ENCODE measurements around the gene DLGAP1. TPM values are rescaled to one million over a fixed set of nuclear protein-coding genes. Genes with fewer than 3 reads are reported as not detected.

The DLGAP1 gene
- total RNA-seq, 4 donors from 2014 or later: 2.0 to 4.7 (median 2.1) TPM; not detected in 1

DNA sequence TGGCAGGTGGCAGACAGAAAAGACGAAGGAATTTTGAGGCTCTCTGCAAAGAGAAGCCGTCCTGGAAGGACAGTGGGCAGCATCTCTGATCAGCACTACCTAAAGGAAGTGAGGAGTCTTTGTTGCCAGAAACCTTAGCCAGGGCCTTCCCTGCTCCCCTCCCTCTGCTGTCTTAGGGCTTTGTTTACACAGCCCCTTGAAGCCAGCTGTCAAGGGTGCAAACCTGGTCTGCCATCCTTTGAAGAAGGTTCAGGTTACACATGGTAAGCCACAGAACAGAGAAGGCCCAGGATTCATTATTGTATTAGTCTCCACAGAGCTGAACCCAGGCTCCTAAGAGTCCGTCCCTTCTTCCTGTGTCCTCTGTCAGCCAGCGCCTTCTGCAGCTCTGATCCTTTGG, 648.5 kb downstream of the DLGAP1 start:
- Histone ChIP-seq H3K27ac (no peak overlapping the region), H3K36me3 (no peaks in the 10 kb centered on the region), H3K4me1 (no peaks in the 10 kb centered on the region), H3K27me3 (no peaks in the 10 kb centered on the region), H3K9me3 (no peaks in the 10 kb centered on the region), H3K4me3 (no peak overlapping the region)
- TF ChIP-seq EP300 (IDR thresholded peaks at IDR 0.05) (no peak), POLR2A (IDR thresholded peaks at IDR 0.05) (no peak), POLR2AphosphoS5 (IDR thresholded peaks at IDR 0.05) (no peak)
- TF ChIP-seq, protein P1, sequence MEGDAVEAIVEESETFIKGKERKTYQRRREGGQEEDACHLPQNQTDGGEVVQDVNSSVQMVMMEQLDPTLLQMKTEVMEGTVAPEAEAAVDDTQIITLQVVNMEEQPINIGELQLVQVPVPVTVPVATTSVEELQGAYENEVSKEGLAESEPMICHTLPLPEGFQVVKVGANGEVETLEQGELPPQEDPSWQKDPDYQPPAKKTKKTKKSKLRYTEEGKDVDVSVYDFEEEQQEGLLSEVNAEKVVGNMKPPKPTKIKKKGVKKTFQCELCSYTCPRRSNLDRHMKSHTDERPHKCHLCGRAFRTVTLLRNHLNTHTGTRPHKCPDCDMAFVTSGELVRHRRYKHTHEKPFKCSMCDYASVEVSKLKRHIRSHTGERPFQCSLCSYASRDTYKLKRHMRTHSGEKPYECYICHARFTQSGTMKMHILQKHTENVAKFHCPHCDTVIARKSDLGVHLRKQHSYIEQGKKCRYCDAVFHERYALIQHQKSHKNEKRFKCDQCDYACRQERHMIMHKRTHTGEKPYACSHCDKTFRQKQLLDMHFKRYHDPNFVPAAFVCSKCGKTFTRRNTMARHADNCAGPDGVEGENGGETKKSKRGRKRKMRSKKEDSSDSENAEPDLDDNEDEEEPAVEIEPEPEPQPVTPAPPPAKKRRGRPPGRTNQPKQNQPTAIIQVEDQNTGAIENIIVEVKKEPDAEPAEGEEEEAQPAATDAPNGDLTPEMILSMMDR (IDR thresholded peaks at IDR 0.05): no peak
- WGBS: 82% methylated on average over 4 of the region's 4 CpGs
- no peak for DNase-seq (ENCODE audit: low spot score in 2 of 2)

- WGBS: 67% methylated on average over 4 of the region's 4 CpGs
- Histone ChIP-seq H3K4me1 (no peaks in the 10 kb centered on the region), H3K36me3 (no peaks in the 10 kb centered on the region), H3K27me3 (no peaks in the 10 kb centered on the region), H3K9me3 (no peaks in the 10 kb centered on the region), H3K27ac (no peak overlapping the region), H3K4me3 (no peak overlapping the region)
- no peak for DNase-seq (ENCODE audit: low spot score in 2 of 2)
- TF ChIP-seq EP300 (IDR thresholded peaks at IDR 0.05): no peak
- TF ChIP-seq POLR2A (IDR thresholded peaks at IDR 0.05): no peak
- no peak for TF ChIP-seq POLR2AphosphoS5 (IDR thresholded peaks at IDR 0.05)
- TF ChIP-seq, protein P1 (IDR thresholded peaks at IDR 0.05): no peak
Observed at GRCh38 chr18:3804336-3804735, 650.8 kb downstream of the DLGAP1 start.

DNA sequence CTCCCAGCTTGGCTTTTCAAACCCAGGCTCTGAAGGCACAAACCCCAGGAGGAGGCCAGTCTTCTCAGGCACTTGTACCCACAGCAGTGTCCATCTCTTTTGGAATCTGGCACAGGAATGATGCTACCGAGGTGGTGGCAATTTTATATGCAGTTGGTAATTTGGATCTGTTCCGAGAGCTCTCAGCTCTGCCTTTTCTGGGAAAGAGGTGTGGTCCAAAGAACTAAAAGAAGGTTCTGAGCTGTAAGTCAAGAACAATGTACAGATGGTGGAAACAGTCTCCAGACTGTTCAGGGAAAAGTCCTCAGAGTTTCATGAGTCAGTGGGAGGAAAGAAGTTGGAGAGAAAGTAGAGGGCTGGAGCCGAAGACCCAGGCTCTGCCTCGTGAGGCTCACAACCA, 651.8 kb downstream of the DLGAP1 start:
- Histone ChIP-seq H3K27me3 (no peaks in the 10 kb centered on the region), H3K9me3 (no peaks in the 10 kb centered on the region), H3K36me3 (no peaks in the 10 kb centered on the region), H3K4me3 (no peak overlapping the region), H3K4me1 (no peaks in the 10 kb centered on the region), H3K27ac (no peak overlapping the region)
- WGBS: 65% methylated on average over 4 of the region's 4 CpGs
- TF ChIP-seq POLR2AphosphoS5 (IDR thresholded peaks at IDR 0.05) (no peak), POLR2A (IDR thresholded peaks at IDR 0.05) (no peak)
- TF ChIP-seq, protein P1 (IDR thresholded peaks at IDR 0.05): no peak
- no peak for DNase-seq (ENCODE audit: low spot score in 2 of 2)

DNA sequence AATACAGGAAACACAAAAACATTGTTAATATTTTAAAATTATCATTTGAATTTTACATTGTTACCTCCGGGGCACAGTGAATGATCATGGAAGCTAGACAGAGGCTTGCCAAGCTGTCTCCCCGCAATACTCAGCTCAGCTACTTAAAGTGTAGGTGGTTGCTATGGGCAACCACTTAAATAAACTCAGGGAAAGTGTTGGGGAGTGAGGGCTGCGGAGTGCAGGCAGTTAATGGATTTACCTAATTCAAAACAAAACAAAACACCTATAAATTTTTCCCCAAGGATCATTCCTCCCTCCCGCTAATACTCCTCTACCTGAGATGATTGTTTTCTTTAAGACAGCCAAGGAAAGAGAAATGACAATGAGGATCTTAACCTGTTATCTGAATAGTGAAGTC, 655.6 kb downstream of the DLGAP1 start:
- Histone ChIP-seq H3K36me3 (no peaks in the 10 kb centered on the region), H3K27me3 (no peaks in the 10 kb centered on the region), H3K27ac (no peak overlapping the region), H3K4me3 (no peak overlapping the region), H3K9me3 (no peaks in the 10 kb centered on the region), H3K4me1 (no peaks in the 10 kb centered on the region)
- no peak for TF ChIP-seq POLR2AphosphoS5 (IDR thresholded peaks at IDR 0.05)
- TF ChIP-seq POLR2A (IDR thresholded peaks at IDR 0.05): no peak
- TF ChIP-seq, protein P1 (IDR thresholded peaks at IDR 0.05): no peak
- no peak for TF ChIP-seq EP300 (IDR thresholded peaks at IDR 0.05)
- no peak for DNase-seq (ENCODE audit: low spot score in 2 of 2)
- WGBS: 61% methylated on average over 4 of the region's 4 CpGs

- no peak overlapping the region for H3K27ac ChIP-seq
- no peaks in the 10 kb centered on the region for H3K4me1 ChIP-seq
- H3K27me3 ChIP-seq: no peaks in the 10 kb centered on the region
- DNase-seq (ENCODE audit: low spot score in 2 of 2): no peak
- TF ChIP-seq, protein P1 (IDR thresholded peaks at IDR 0.05): no peak
- TF ChIP-seq EP300 (IDR thresholded peaks at IDR 0.05) (no peak), POLR2A (IDR thresholded peaks at IDR 0.05) (no peak), POLR2AphosphoS5 (IDR thresholded peaks at IDR 0.05) (no peak)
- no peak overlapping the region for H3K4me3 ChIP-seq
- H3K36me3 ChIP-seq: no peaks in the 10 kb centered on the region
- WGBS: 84% methylated on average over 3 of the region's 3 CpGs
- no peaks in the 10 kb centered on the region for H3K9me3 ChIP-seq
Observed at GRCh38 chr18:3798032-3798431, 657.1 kb downstream of the DLGAP1 start.
